A549 (cell line): Measurements from ENCODE around the gene UCP2. TPM values are rescaled to one million over a fixed set of nuclear protein-coding genes. Genes with fewer than 3 reads are reported as not detected.

ENCODE experiments used
- ATAC-seq, 2 experiments: fragments of 200-7000 bp in 1 of 2; fragments of >200 bp in 1 of 2; cut with Nextera tagmentation in 1 of 2; cut with Tn5 transposase in 1 of 2; 3 replicates each; pipeline versions ENCODE4 v1.8.0 to v1.9.1; 2018 to 2020; ENCODE audit warnings: mild to moderate bottlenecking in 1 of 2, moderate library complexity in 1 of 2
- CTCF ChIA-PET: fragments of 300-600 bp; sonication (Branson Sonifier 250); formaldehyde crosslinking; extraction: SDS; loops from one replicate; lab custom pipeline; 2021; ENCODE audit warnings: antibody characterized with exemption, inconsistent platforms; lab: Yijun Ruan, JAX
- POLR2A ChIA-PET: fragments of 350-600 bp; formaldehyde crosslinking; extraction: SDS; loops from one replicate; lab custom pipeline; 2021; ENCODE audit warnings: antibody characterized with exemption, inconsistent platforms; lab: Yijun Ruan, JAX
- DNase-seq, 2 experiments: peaks; one replicate each; pipeline versions ENCODE4 v3.0.0 to v3.0.0-alpha.2; 2011 to 2016; ENCODE audit warnings: low read depth in 1 of 2, low spot score in 1 of 2
- FAIRE-seq: peaks from 2 replicates; lab custom pipeline; 2011; peaks lifted over from hg19 to GRCh38; lab: Jason Lieb, UNC
- H3K27ac ChIP-seq, 2 experiments: fragments of >200 bp; sonication (Bioruptor Twin); formaldehyde crosslinking; 3 replicates each; pipeline ENCODE4 v1.5.1; 2016 to 2017
- H3K4me1 ChIP-seq: fragments of >200 bp; sonication (Bioruptor Twin); formaldehyde crosslinking; 3 replicates; pipeline ENCODE4 v1.6.1; 2016
- H3K4me2 ChIP-seq: fragments of >200 bp; sonication (Bioruptor Twin); formaldehyde crosslinking; 3 replicates; pipeline ENCODE4 v1.6.1; 2016
- H3K4me3 ChIP-seq: fragments of >200 bp; sonication (Bioruptor Twin); formaldehyde crosslinking; 3 replicates; pipeline ENCODE4 v1.5.1; 2016
- H3K9me3 ChIP-seq: fragments of >200 bp; sonication (Bioruptor Twin); formaldehyde crosslinking; 3 replicates; pipeline ENCODE4 v1.6.1; 2016
- BCL3 ChIP-seq: fragments of >200 bp; sonication (Bioruptor Twin); formaldehyde crosslinking; IDR thresholded peaks from 3 replicates; pipeline ENCODE4 v1.6.1; 2016
- CBX8 ChIP-seq: fragments of 200-600 bp; sonication (generic); IDR thresholded peaks from 2 replicates; pipeline ENCODE4 v1.6.1; 2016
- CHD2 ChIP-seq: fragments of 150-350 bp; IDR thresholded peaks from 2 replicates; pipeline ENCODE4 v1.6.1; 2014; ENCODE audit warnings: low read length; ENCODE audit not compliant: partially characterized antibody
- E2F6 ChIP-seq: IDR thresholded peaks from 2 replicates; pipeline ENCODE4 v1.6.1; 2012; ENCODE audit warnings: low read depth, borderline replicate concordance
- FOSL2 ChIP-seq, 2 experiments: fragments of 450-650 bp in 1 of 2; fragments of >200 bp in 1 of 2; sonication (Bioruptor Twin) in 1 of 2; formaldehyde crosslinking; IDR thresholded peaks; 2 replicates each; pipeline versions ENCODE4 v1.5.0 to v1.6.1; 2016 to 2020; ENCODE audit warnings: mild to moderate bottlenecking in 1 of 2, moderate library complexity in 1 of 2
- GATA3 ChIP-seq: IDR thresholded peaks from 2 replicates; pipeline ENCODE4 v1.6.1; 2012; ENCODE audit warnings: borderline replicate concordance
- HOXB13 ChIP-seq: fragments of 250-450 bp; sonication (Bioruptor Pico); IDR thresholded peaks from 2 replicates; pipeline ENCODE4 v1.5.0; 2020; ENCODE audit warnings: low read depth, mild to moderate bottlenecking, moderate library complexity
- KDM5A ChIP-seq: fragments of 200-600 bp; sonication (generic); IDR thresholded peaks from 2 replicates; pipeline ENCODE4 v1.6.1; 2016; ENCODE audit warnings: antibody characterized with exemption, mild to moderate bottlenecking
- MAX ChIP-seq: IDR thresholded peaks from 2 replicates; pipeline ENCODE4 v1.6.1; 2012
- MAZ ChIP-seq: fragments of 150-350 bp; IDR thresholded peaks from 2 replicates; pipeline ENCODE4 v1.6.1; 2014; ENCODE audit warnings: antibody characterized with exemption, low read depth, low read length, borderline replicate concordance
- MYC ChIP-seq: IDR thresholded peaks from 2 replicates; pipeline ENCODE4 v1.6.1; 2012; ENCODE audit warnings: mild to moderate bottlenecking, inconsistent platforms, low read length, improper control_type of control experiment, borderline replicate concordance
- NPAS2 ChIP-seq: fragments of 250-450 bp; sonication (Bioruptor Pico); IDR thresholded peaks from 2 replicates; pipeline ENCODE4 v1.8.0; 2022; ENCODE audit warnings: mild to moderate bottlenecking, moderate library complexity, borderline replicate concordance
- PBX3 ChIP-seq: IDR thresholded peaks from 2 replicates; pipeline ENCODE4 v1.6.1; 2012
- RARB ChIP-seq: fragments of 250-450 bp; sonication (Bioruptor Pico); IDR thresholded peaks from 2 replicates; pipeline ENCODE4 v1.8.0; 2021; ENCODE audit warnings: mild to moderate bottlenecking, moderate library complexity
- RCOR1 ChIP-seq: fragments of 150-350 bp; IDR thresholded peaks from 2 replicates; pipeline ENCODE4 v1.6.1; 2014; ENCODE audit warnings: antibody characterized with exemption, low read length, low read depth
- REST ChIP-seq: fragments of 200-600 bp; sonication (generic); IDR thresholded peaks from 2 replicates; pipeline ENCODE4 v1.6.1; 2016; ENCODE audit warnings: antibody characterized with exemption, mild to moderate bottlenecking, moderate library complexity
- SREBF2 ChIP-seq: fragments of 450-650 bp; IDR thresholded peaks from 2 replicates; pipeline ENCODE4 v1.6.1; 2014; ENCODE audit warnings: mild to moderate bottlenecking, moderate library complexity
- ZFP36 ChIP-seq: fragments of 450-650 bp; IDR thresholded peaks from 2 replicates; pipeline ENCODE4 v1.6.1; 2014; ENCODE audit warnings: borderline replicate concordance; ENCODE audit not compliant: partially characterized antibody
- ZSCAN20 ChIP-seq: fragments of 250-450 bp; sonication (Bioruptor Pico); IDR thresholded peaks from 2 replicates; pipeline ENCODE4 v1.8.0; 2022; ENCODE audit warnings: mild to moderate bottlenecking, moderate library complexity
- WGBS: methylation state at CpG from one replicate; pipeline ENCODE4 v1.1.6; 2017; ENCODE audit errors: missing lambda C conversion rate; 5-methylcytosine and 5-hydroxymethylcytosine counted together
- polyA plus RNA-seq, 4 experiments: library from polyadenylated mRNA; depleted of rRNA in 3 of 4; stranded (reverse); fragments of >200 nt; fragmentation: RNase III in 1 of 4; extraction: RNeasy Plus Mini Kit Qiagen cat#74134 plus additional on column Dnase treatment in 1 of 4; gene quantifications; 2 replicates in 3 of 4; 3 replicates in 1 of 4; pipeline ENCODE4 v1.2.3, GENCODE V29; 2011 to 2017

Gene UCP2
- polyA plus RNA-seq, 2 of the 4 experiments (the other 2 are of a cell fraction): 51.6 to 131 TPM

GRCh38 chr11:74000307-74001133 lies 17.9 kb upstream of the UCP2 start:
- Histone ChIP-seq H3K4me3 (no peak overlapping the region), H3K27ac (no peak overlapping the region), H3K9me3 (no peaks in the 10 kb centered on the region)
- ChIA-PET CTCF (interaction anchor here (1.6 kb wide), 1 partner anchor 45 kb away, joined by 3 read pairs; no protein-coding TSS in a partner anchor), POLR2A (no interaction called here)
- ATAC-seq: no peak
- no peak for DNase-seq
- WGBS: 91% methylated on average over 14 of the region's 14 CpGs
- no peak for FAIRE-seq
- no peak for TF ChIP-seq REST
- no peak for TF ChIP-seq FOSL2 (IDR thresholded peaks at IDR 0.05)
- TF ChIP-seq FOSL2 (CRISPR knock-in tag; IDR thresholded peaks at IDR 0.05): no peak
- no peak for TF ChIP-seq HOXB13 (CRISPR knock-in tag)
- TF ChIP-seq RARB (CRISPR knock-in tag): no peak
- no peak for TF ChIP-seq GATA3
- no peak for TF ChIP-seq RCOR1
- TF ChIP-seq MAX: no peak
- no peak for TF ChIP-seq ZSCAN20 (CRISPR knock-in tag)
- no peak for TF ChIP-seq NPAS2 (CRISPR knock-in tag)
- TF ChIP-seq PBX3: no peak
- TF ChIP-seq BCL3: no peak
- no peak for TF ChIP-seq CHD2
- no peak for TF ChIP-seq KDM5A
- TF ChIP-seq CBX8: no peak
- TF ChIP-seq ZFP36: no peak
- no peak for TF ChIP-seq MYC
- no peak for TF ChIP-seq E2F6
- TF ChIP-seq SREBF2: no peak
- TF ChIP-seq MAZ: no peak
- TF ChIP-seq, all 56 proteins: peak for 0
- H3K4me1 ChIP-seq: no peaks in the 10 kb centered on the region
- no peak overlapping the region for H3K4me2 ChIP-seq
